IMR-90 (cell line): ENCODE data around the gene ZNF764. TPM values are rescaled to one million over a fixed set of nuclear protein-coding genes. Genes with fewer than 3 reads are reported as not detected.

Source experiments
- ATAC-seq: fragments of 200-7000 bp; cut with Tn5 transposase; 2 replicates; pipeline ENCODE4 v1.9.1; 2020; ENCODE audit warnings: low read depth, mild to moderate bottlenecking, moderate library complexity
- BruUV-seq: library from RNA; stranded (reverse); fragments of 400-500 nt; replicated peaks from 2 replicates; lab custom pipeline; 2021; lab: Mats Ljungman, UMichigan
- CTCF ChIA-PET: fragments of 300-600 bp; formaldehyde crosslinking; extraction: SDS; loops from one replicate; lab custom pipeline; 2021; ENCODE audit warnings: antibody characterized with exemption; lab: Yijun Ruan, JAX
- POLR2A ChIA-PET: fragments of 300-600 bp; sonication (Branson Sonifier 250); formaldehyde crosslinking; loops from one replicate; lab custom pipeline; 2022; ENCODE audit warnings: antibody characterized with exemption; ENCODE audit not compliant: unreplicated experiment; lab: Charles Lee
- DNase-seq: peaks from one replicate; pipeline ENCODE4 v3.0.0; 2013
- H2AFZ ChIP-seq: replicated peaks from 2 replicates; pipeline ENCODE3; 2013; ENCODE audit warnings: low read length, mild to moderate bottlenecking; ENCODE audit not compliant: poor library complexity
- H2AK5ac ChIP-seq: 2 replicates; pipeline ENCODE4 v1.6.1; 2013; ENCODE audit warnings: low read depth, low read length, inconsistent platforms
- H2AK9ac ChIP-seq: replicated peaks from 2 replicates; pipeline ENCODE3; 2013; ENCODE audit warnings: mild to moderate bottlenecking, low read depth, low read length, moderate library complexity; ENCODE audit not compliant: poor library complexity
- H2BK120ac ChIP-seq: 2 replicates; pipeline ENCODE4 v1.6.1; 2013; ENCODE audit warnings: low read depth, low read length, inconsistent platforms
- H2BK15ac ChIP-seq: 3 replicates; pipeline ENCODE4 v1.6.1; 2013; ENCODE audit warnings: low read depth, low read length, inconsistent platforms
- H2BK20ac ChIP-seq: 2 replicates; pipeline ENCODE4 v1.6.1; 2013; ENCODE audit warnings: low read depth, mild to moderate bottlenecking, inconsistent platforms, low read length, moderate library complexity
- H2BK5ac ChIP-seq: 2 replicates; pipeline ENCODE4 v1.6.1; 2013; ENCODE audit warnings: mild to moderate bottlenecking, low read depth, low read length, inconsistent platforms; ENCODE audit not compliant: poor library complexity, severe bottlenecking
- H3K14ac ChIP-seq: replicated peaks from 2 replicates; pipeline ENCODE4 v1.6.1; 2013; ENCODE audit warnings: low read depth, low read length, inconsistent platforms
- H3K18ac ChIP-seq: 2 replicates; pipeline ENCODE4 v1.6.1; 2013; ENCODE audit warnings: low read depth, low read length, control low read depth
- H3K23ac ChIP-seq: 2 replicates; pipeline ENCODE4 v1.6.1; 2013; ENCODE audit warnings: low read depth, low read length, inconsistent platforms
- H3K27ac ChIP-seq: 2 replicates; pipeline ENCODE4 v1.5.1; 2013; ENCODE audit warnings: mild to moderate bottlenecking, control low read depth, low read length; ENCODE audit not compliant: insufficient read depth
- H3K27me3 ChIP-seq: 2 replicates; pipeline ENCODE4 v1.6.1; 2013; ENCODE audit warnings: low read length; ENCODE audit not compliant: control insufficient read depth, insufficient read depth
- H3K36me3 ChIP-seq: 2 replicates; pipeline ENCODE4 v1.6.1; 2013; ENCODE audit warnings: low read length, mixed read lengths; ENCODE audit not compliant: control insufficient read depth, insufficient read depth
- H3K4ac ChIP-seq: 2 replicates; pipeline ENCODE4 v1.6.1; 2013; ENCODE audit warnings: low read depth, low read length, inconsistent platforms
- H3K4me1 ChIP-seq: 2 replicates; pipeline ENCODE4 v1.6.1; 2013; ENCODE audit warnings: low read length, mixed read lengths; ENCODE audit not compliant: control insufficient read depth, insufficient read depth
- H3K4me2 ChIP-seq: 2 replicates; pipeline ENCODE4 v1.6.1; 2013; ENCODE audit warnings: low read depth, mild to moderate bottlenecking, control low read depth, low read length, moderate library complexity
- H3K4me3 ChIP-seq: 2 replicates; pipeline ENCODE4 v1.5.1; 2013; ENCODE audit warnings: low read depth, mild to moderate bottlenecking, control low read depth, low read length, moderate library complexity; ENCODE audit not compliant: insufficient read depth
- H3K56ac ChIP-seq: 2 replicates; pipeline ENCODE4 v1.6.1; 2013; ENCODE audit warnings: low read length, inconsistent platforms; ENCODE audit not compliant: insufficient read depth; ENCODE audit errors: extremely low read depth
- H3K79me1 ChIP-seq, 2 experiments: 2 replicates each; pipeline ENCODE4 v1.6.1; 2013; ENCODE audit warnings: low read length in 2 of 2, inconsistent platforms in 1 of 2, low read depth in 1 of 2
- H3K9ac ChIP-seq: 2 replicates; pipeline ENCODE4 v1.6.1; 2013; ENCODE audit warnings: low read depth, low read length, control low read depth
- H3K9me1 ChIP-seq: 2 replicates; pipeline ENCODE4 v1.6.1; 2013; ENCODE audit warnings: low read length, inconsistent platforms; ENCODE audit not compliant: insufficient read depth
- H3K9me3 ChIP-seq: 2 replicates; pipeline ENCODE4 v1.6.1; 2013; ENCODE audit warnings: low read length; ENCODE audit not compliant: control insufficient read depth, insufficient read depth
- H4K20me1 ChIP-seq: 2 replicates; pipeline ENCODE4 v1.6.1; 2013; ENCODE audit warnings: low read length, inconsistent platforms; ENCODE audit not compliant: insufficient read depth
- H4K5ac ChIP-seq: 2 replicates; pipeline ENCODE4 v1.6.1; 2013; ENCODE audit warnings: mild to moderate bottlenecking, low read depth, low read length, control low read depth
- H4K8ac ChIP-seq, 2 experiments: 2 replicates each; pipeline ENCODE4 v1.6.1; 2013; ENCODE audit warnings: low read depth in 2 of 2, low read length in 2 of 2, control low read depth in 1 of 2, inconsistent platforms in 1 of 2
- H4K91ac ChIP-seq: 2 replicates; pipeline ENCODE4 v1.6.1; 2013; ENCODE audit warnings: low read depth, low read length, inconsistent platforms; ENCODE audit not compliant: insufficient read depth
- BHLHE40 ChIP-seq: fragments of 150-350 bp; IDR thresholded peaks from 2 replicates; pipeline ENCODE4 v1.6.1; 2016; ENCODE audit warnings: mild to moderate bottlenecking, low read depth, low read length
- CEBPB ChIP-seq: IDR thresholded peaks from 2 replicates; pipeline ENCODE4 v1.6.1; 2012; ENCODE audit warnings: low read depth, low read length, improper control_type of control experiment
- CHD1 ChIP-seq: IDR thresholded peaks from 2 replicates; pipeline ENCODE4 v1.6.1; 2012; ENCODE audit warnings: low read depth, low read length, improper control_type of control experiment
- FOS ChIP-seq: fragments of 150-350 bp; IDR thresholded peaks from 2 replicates; pipeline ENCODE4 v1.6.1; 2016; ENCODE audit warnings: low read depth, low read length
- MAFK ChIP-seq: IDR thresholded peaks from 2 replicates; pipeline ENCODE4 v1.6.1; 2012; ENCODE audit warnings: low read depth, low read length, improper control_type of control experiment
- MAZ ChIP-seq: IDR thresholded peaks from 2 replicates; pipeline ENCODE4 v1.6.1; 2012; ENCODE audit warnings: low read depth, mild to moderate bottlenecking, low read length, improper control_type of control experiment, moderate library complexity, borderline replicate concordance
- MXI1 ChIP-seq: IDR thresholded peaks from 2 replicates; pipeline ENCODE4 v1.6.1; 2012; ENCODE audit warnings: low read depth, mild to moderate bottlenecking, low read length, moderate library complexity, borderline replicate concordance
- RAD21 ChIP-seq: IDR thresholded peaks from 2 replicates; pipeline ENCODE4 v1.6.1; 2012; ENCODE audit warnings: low read length, improper control_type of control experiment
- RCOR1 ChIP-seq: IDR thresholded peaks from 2 replicates; pipeline ENCODE4 v1.6.1; 2012; ENCODE audit warnings: mild to moderate bottlenecking, low read length, improper control_type of control experiment; ENCODE audit not compliant: insufficient replicate concordance
- RFX5 ChIP-seq: IDR thresholded peaks from 2 replicates; pipeline ENCODE4 v1.8.0; 2012; ENCODE audit warnings: low read depth, mild to moderate bottlenecking, low read length, moderate library complexity
- WGBS, 2 experiments: methylation state at CpG; one replicate each; pipeline versions ENCODE4 v1.1.5 to v1.1.7; 2013; ENCODE audit warnings: missing lambda C conversion rate in 2 of 2; ENCODE audit not compliant: insufficient read length in 1 of 2; ENCODE audit errors: extremely low coverage in 2 of 2; 5-methylcytosine and 5-hydroxymethylcytosine counted together
- dilution Hi-C: fragments of 300-500 bp; cut with HindIII; formaldehyde crosslinking; loops from one replicate; pipeline ENCODE4 v1.14.3; 2018; ENCODE audit warnings: low sequenced_read_pairs; ENCODE audit not compliant: unreplicated experiment
- in situ Hi-C: fragments of 300-500 bp; cut with MboI; formaldehyde crosslinking; loops from 3 replicates; pipeline ENCODE4 v1.14.3; 2019; ENCODE audit warnings: low sequenced_read_pairs, inconsistent platforms, mixed read lengths
- intact Hi-C: fragments of 100-400 bp; cut with micrococcal nuclease; formaldehyde crosslinking; loops from 2 replicates; pipeline ENCODE4 v1.10.0; 2022
- polyA plus RNA-seq, 3 experiments: library from polyadenylated mRNA; depleted of rRNA; stranded (reverse); fragments of >200 nt; gene quantifications; 2 replicates each; pipeline ENCODE4 v1.2.3, GENCODE V29; 2012; ENCODE audit warnings: low replicate concordance in 1 of 3
- total RNA-seq: library from RNA; depleted of rRNA; stranded (reverse); fragments of >200 nt; gene quantifications from 2 replicates; pipeline ENCODE4 v1.2.3, GENCODE V29; 2012
- TF ChIP-seq, protein P1 (sequence below): conservative IDR thresholded peaks from 2 replicates; pipeline ENCODE4 v1.5.1; 2012; ENCODE audit warnings: mild to moderate bottlenecking, low read depth, low read length, improper control_type of control experiment
- TF ChIP-seq, protein P2 (sequence below): fragments of 150-350 bp; IDR thresholded peaks from 2 replicates; pipeline ENCODE4 v1.6.1; 2016; ENCODE audit warnings: low read depth, mild to moderate bottlenecking, low read length, moderate library complexity, borderline replicate concordance
- TF ChIP-seq, protein P3 (sequence below): fragments of 150-350 bp; IDR thresholded peaks from 2 replicates; pipeline ENCODE4 v1.6.1; 2017; ENCODE audit warnings: mild to moderate bottlenecking, antibody characterized with exemption, low read length, low read depth

The ZNF764 gene
- total and polyA plus RNA-seq, 2 of the 4 experiments (the other 2 are of a cell fraction), result 2.2 to 4.6 TPM

DNA sequence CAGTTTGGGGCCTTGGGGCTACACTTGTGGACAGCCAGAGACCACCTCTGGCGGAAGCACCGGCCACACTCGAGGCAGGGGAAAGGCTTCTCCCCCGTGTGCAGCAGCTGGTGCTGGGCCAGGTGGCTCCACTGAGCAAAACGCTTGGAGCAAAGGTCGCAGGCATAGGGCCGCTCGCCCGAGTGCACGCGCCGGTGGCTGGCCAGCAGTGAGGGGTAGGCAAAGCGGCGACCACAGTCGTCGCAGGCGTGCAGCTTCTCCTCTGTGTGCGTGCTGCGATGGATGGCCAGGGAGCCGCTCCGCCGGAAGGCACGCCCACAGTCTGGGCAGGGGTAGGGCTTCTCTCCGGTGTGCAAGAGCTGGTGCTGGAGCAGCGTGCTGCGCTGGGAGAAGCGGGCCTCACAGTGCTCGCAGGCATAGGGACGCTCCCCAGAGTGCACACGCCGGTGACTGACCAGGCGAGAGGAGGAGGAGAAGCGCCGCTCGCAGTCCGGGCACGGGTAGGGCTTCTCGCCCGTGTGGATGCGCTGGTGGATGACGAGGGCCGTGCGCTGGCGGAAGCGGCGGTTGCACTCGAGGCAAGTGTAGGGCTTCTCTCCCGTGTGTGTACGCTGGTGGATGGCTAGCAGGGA, 46.3 kb upstream of the ZNF764 start:
- in situ Hi-C loops (no loop called here), intact Hi-C loops (no loop called here), dilution Hi-C loops (no loop called here)
- Histone ChIP-seq H2AK5ac (no peak overlapping the region), H3K23ac (no peak overlapping the region), H3K14ac (no peak overlapping the region), H2BK15ac (no peak overlapping the region), H4K20me1 (no peaks in the 10 kb centered on the region), H3K4ac (no peak overlapping the region), H3K36me3 (peaks cover 25% of the 10 kb centered on the region), H3K56ac (no peak overlapping the region), H3K4me2 (no peak overlapping the region), H3K27ac (no peak overlapping the region), H3K79me1 (peaks cover 11 to 26% of the 10 kb centered on the region in 2 experiments; a peak in 3 of 4 replicates), H3K4me1 (peaks cover 6% of the 10 kb centered on the region; the same call in 1 of the 2 replicates), H3K9me3 (no peaks in the 10 kb centered on the region; the same call in 1 of the 2 replicates), H3K9ac (no peak overlapping the region), H2AFZ (no peak overlapping the region), H3K4me3 (no peak overlapping the region), H4K8ac (no peak overlapping the region), H2BK5ac (no peak overlapping the region), H2BK120ac (no peak overlapping the region), H3K18ac (no peak overlapping the region), H4K5ac (no peak overlapping the region), H3K9me1 (no peaks in the 10 kb centered on the region), H2BK20ac (no peak overlapping the region), H3K27me3 (no peaks in the 10 kb centered on the region), H2AK9ac (no peak overlapping the region), H4K91ac (no peak overlapping the region)
- WGBS, 2 experiments, result 93% methylated on average over 26 of the region's 49 CpGs; no CpG with 5 or more reads in 1 of the 2 experiments
- CTCF ChIA-PET, result no interaction called here
- POLR2A ChIA-PET, result no interaction called here
- ATAC-seq (no peak), DNase-seq (no peak)
- TF ChIP-seq MXI1 (no peak), MAZ (no peak), RCOR1 (no peak), FOS (no peak), MAFK (no peak), CEBPB (no peak), RAD21 (no peak), RFX5 (no peak), CHD1 (no peak), BHLHE40 (no peak)
- TF ChIP-seq, protein P1, sequence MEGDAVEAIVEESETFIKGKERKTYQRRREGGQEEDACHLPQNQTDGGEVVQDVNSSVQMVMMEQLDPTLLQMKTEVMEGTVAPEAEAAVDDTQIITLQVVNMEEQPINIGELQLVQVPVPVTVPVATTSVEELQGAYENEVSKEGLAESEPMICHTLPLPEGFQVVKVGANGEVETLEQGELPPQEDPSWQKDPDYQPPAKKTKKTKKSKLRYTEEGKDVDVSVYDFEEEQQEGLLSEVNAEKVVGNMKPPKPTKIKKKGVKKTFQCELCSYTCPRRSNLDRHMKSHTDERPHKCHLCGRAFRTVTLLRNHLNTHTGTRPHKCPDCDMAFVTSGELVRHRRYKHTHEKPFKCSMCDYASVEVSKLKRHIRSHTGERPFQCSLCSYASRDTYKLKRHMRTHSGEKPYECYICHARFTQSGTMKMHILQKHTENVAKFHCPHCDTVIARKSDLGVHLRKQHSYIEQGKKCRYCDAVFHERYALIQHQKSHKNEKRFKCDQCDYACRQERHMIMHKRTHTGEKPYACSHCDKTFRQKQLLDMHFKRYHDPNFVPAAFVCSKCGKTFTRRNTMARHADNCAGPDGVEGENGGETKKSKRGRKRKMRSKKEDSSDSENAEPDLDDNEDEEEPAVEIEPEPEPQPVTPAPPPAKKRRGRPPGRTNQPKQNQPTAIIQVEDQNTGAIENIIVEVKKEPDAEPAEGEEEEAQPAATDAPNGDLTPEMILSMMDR, result no peak
- TF ChIP-seq, protein P2, sequence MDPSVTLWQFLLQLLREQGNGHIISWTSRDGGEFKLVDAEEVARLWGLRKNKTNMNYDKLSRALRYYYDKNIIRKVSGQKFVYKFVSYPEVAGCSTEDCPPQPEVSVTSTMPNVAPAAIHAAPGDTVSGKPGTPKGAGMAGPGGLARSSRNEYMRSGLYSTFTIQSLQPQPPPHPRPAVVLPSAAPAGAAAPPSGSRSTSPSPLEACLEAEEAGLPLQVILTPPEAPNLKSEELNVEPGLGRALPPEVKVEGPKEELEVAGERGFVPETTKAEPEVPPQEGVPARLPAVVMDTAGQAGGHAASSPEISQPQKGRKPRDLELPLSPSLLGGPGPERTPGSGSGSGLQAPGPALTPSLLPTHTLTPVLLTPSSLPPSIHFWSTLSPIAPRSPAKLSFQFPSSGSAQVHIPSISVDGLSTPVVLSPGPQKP, result no peak
- TF ChIP-seq, protein P3, sequence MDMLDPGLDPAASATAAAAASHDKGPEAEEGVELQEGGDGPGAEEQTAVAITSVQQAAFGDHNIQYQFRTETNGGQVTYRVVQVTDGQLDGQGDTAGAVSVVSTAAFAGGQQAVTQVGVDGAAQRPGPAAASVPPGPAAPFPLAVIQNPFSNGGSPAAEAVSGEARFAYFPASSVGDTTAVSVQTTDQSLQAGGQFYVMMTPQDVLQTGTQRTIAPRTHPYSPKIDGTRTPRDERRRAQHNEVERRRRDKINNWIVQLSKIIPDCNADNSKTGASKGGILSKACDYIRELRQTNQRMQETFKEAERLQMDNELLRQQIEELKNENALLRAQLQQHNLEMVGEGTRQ, result no peak
- no TSS peak for BruUV-seq
